T-cell (primary cell): ENCODE measurements around the gene PRSS33. TPM values are rescaled to one million over a fixed set of nuclear protein-coding genes. Genes with fewer than 3 reads are reported as not detected.

Experiments used
- ATAC-seq, 4 experiments: fragments of 200-7000 bp in 3 of 4; fragments of 150-1000 bp in 1 of 4; cut with Tn5 transposase; replicated peaks in 1 of 4; 1 replicate in 3 of 4; 2 replicates in 1 of 4; pipeline ENCODE4 v1.10.0; 2021; ENCODE audit warnings: moderate library complexity in 3 of 4, mild to moderate bottlenecking in 2 of 4, moderate number of reproducible peaks in 1 of 4
- CTCF ChIA-PET, 2 donors: fragments of 300-600 bp; sonication (Branson Sonifier 250); formaldehyde crosslinking; loops; one replicate each; lab custom pipeline; 2022; ENCODE audit warnings: antibody characterized with exemption in 2 of 2; lab: Charles Lee
- POLR2A ChIA-PET, 2 donors: fragments of 300-600 bp; sonication (Branson Sonifier 250); formaldehyde crosslinking; loops; one replicate each; lab custom pipeline; 2022; ENCODE audit warnings: antibody characterized with exemption in 2 of 2; lab: Charles Lee
- DNase-seq, 35 experiments: peaks; one replicate each; pipeline versions ENCODE4 v3.0.0 to v3.0.0-alpha.2; 2013 to 2023
- H3K27ac ChIP-seq: one replicate; pipeline ENCODE4 v1.5.1; 2013; ENCODE audit warnings: low read length
- H3K27me3 ChIP-seq, 2 experiments: replicated peaks in 1 of 2; 1 replicate in 1 of 2; 2 replicates in 1 of 2; pipeline versions ENCODE4 v1.6.1 to v1.7.0; 2013; ENCODE audit warnings: low read length in 1 of 2, mixed read lengths in 1 of 2; ENCODE audit not compliant: control insufficient read depth in 2 of 2, insufficient read depth in 2 of 2; ENCODE audit errors: extremely low read depth in 1 of 2
- H3K36me3 ChIP-seq, 2 donors: 1 replicate in 1 of 2; 2 replicates in 1 of 2; pipeline versions ENCODE4 v1.6.1 to v1.7.0; 2013; ENCODE audit warnings: low read length in 1 of 2; ENCODE audit not compliant: control insufficient read depth in 2 of 2, insufficient read depth in 1 of 2; ENCODE audit errors: extremely low read depth in 1 of 2
- H3K4me1 ChIP-seq, 2 experiments: 1 replicate in 1 of 2; 2 replicates in 1 of 2; pipeline versions ENCODE4 v1.6.1 to v1.7.0; 2013; ENCODE audit warnings: low read length in 2 of 2, mixed read lengths in 1 of 2; ENCODE audit not compliant: insufficient read depth in 2 of 2, control insufficient read depth in 1 of 2; ENCODE audit errors: extremely low read depth in 1 of 2
- H3K4me3 ChIP-seq, 2 donors: 1 replicate in 1 of 2; 2 replicates in 1 of 2; pipeline versions ENCODE4 v1.5.1 to v1.7.0; 2013; ENCODE audit warnings: mild to moderate bottlenecking in 2 of 2, low read length in 1 of 2, moderate library complexity in 1 of 2; ENCODE audit not compliant: control insufficient read depth in 1 of 2; ENCODE audit errors: extremely low read depth in 1 of 2
- H3K9me3 ChIP-seq: 2 replicates; pipeline ENCODE4 v1.7.0; 2013
- H3K27ac Mint-ChIP-seq, 2 donors: one replicate each; pipeline ENCODE4 v1.8.0; 2020 to 2021; ENCODE audit warnings: mild to moderate bottlenecking in 2 of 2, mixed read lengths in 2 of 2
- H3K27me3 Mint-ChIP-seq, 2 donors: one replicate each; pipeline ENCODE4 v1.8.0; 2021 to 2022; ENCODE audit warnings: mixed read lengths in 2 of 2
- H3K36me3 Mint-ChIP-seq: one replicate; pipeline ENCODE4 v1.8.0; 2021; ENCODE audit warnings: mixed read lengths
- H3K4me1 Mint-ChIP-seq, 3 donors: one replicate each; pipeline ENCODE4 v1.8.0; 2020 to 2022; ENCODE audit warnings: mixed read lengths in 3 of 3, mild to moderate bottlenecking in 1 of 3
- H3K4me3 Mint-ChIP-seq, 3 donors: one replicate each; pipeline ENCODE4 v1.8.0; 2020 to 2022; ENCODE audit warnings: mild to moderate bottlenecking in 3 of 3, mixed read lengths in 3 of 3, moderate library complexity in 3 of 3
- H3K9me3 Mint-ChIP-seq, 3 donors: one replicate each; pipeline ENCODE4 v1.8.0; 2020 to 2022; ENCODE audit warnings: mixed read lengths in 3 of 3
- WGBS: methylation state at CpG from one replicate; pipeline ENCODE4 v1.1.5; 2013; ENCODE audit warnings: missing lambda C conversion rate; ENCODE audit not compliant: insufficient coverage; 5-methylcytosine and 5-hydroxymethylcytosine counted together
- total RNA-seq, 35 experiments: library from RNA in 6 of 35; stranded (reverse) in 6 of 35; fragments of 120-200 nt in 1 of 35; gene quantifications; one replicate each; pipeline versions ENCODE4 v1.2.1 to v1.2.4 and lab custom pipeline; 2013 to 2026

PRSS33 gene
- total RNA-seq, 5 donors from 2014 or later (not counting 1 experiment from before 2014, with no cell fraction given), result not detected

GRCh38 chr16:2739625-2740430, 47.5 kb downstream of the PRSS33 start:
- Mint-ChIP-seq H3K36me3 (no peaks in the 10 kb centered on the region), H3K27me3 (peaks cover 4 to 7% of the 10 kb centered on the region in 2 donors), H3K9me3 (no peaks in the 10 kb centered on the region), H3K4me3 (no peak overlapping the region), H3K27ac (no peak overlapping the region), H3K4me1 (no peaks in the 10 kb centered on the region)
- no peak for ATAC-seq
- H3K36me3 ChIP-seq, result no peaks in the 10 kb centered on the region
- no peak for DNase-seq
- WGBS, result 81% methylated on average over 6 of the region's 8 CpGs
- peaks cover 0 to 8% of the 10 kb centered on the region in 2 experiments for H3K4me1 ChIP-seq
- no peak overlapping the region for H3K27ac ChIP-seq
- peaks cover 0 to 53% of the 10 kb centered on the region in 2 experiments for H3K27me3 ChIP-seq
- H3K9me3 ChIP-seq, result no peaks in the 10 kb centered on the region
- no peak overlapping the region for H3K4me3 ChIP-seq
- ChIA-PET POLR2A (no interaction called here), CTCF (no interaction called here)

GRCh38 chr16:2738615-2739014, 48.7 kb downstream of the PRSS33 start:
- no peaks in the 10 kb centered on the region for H3K4me1 Mint-ChIP-seq
- Histone ChIP-seq H3K4me3 (no peak overlapping the region), H3K36me3 (no peaks in the 10 kb centered on the region), H3K27ac (no peak overlapping the region), H3K9me3 (no peaks in the 10 kb centered on the region), H3K27me3 (peaks cover 0 to 54% of the 10 kb centered on the region in 2 experiments), H3K4me1 (peaks cover 0 to 8% of the 10 kb centered on the region in 2 experiments)
- 88% methylated on average over 4 of the region's 5 CpGs for WGBS
- no peak overlapping the region for H3K27ac Mint-ChIP-seq
- no peak for DNase-seq
- H3K9me3 Mint-ChIP-seq, result no peaks in the 10 kb centered on the region
- ATAC-seq, result no peak
- POLR2A ChIA-PET, result no interaction called here
- no peak overlapping the region for H3K4me3 Mint-ChIP-seq
- no peaks in the 10 kb centered on the region for H3K36me3 Mint-ChIP-seq
- H3K27me3 Mint-ChIP-seq, result peaks cover 4 to 7% of the 10 kb centered on the region in 2 donors
- CTCF ChIA-PET, result no interaction called here

DNA sequence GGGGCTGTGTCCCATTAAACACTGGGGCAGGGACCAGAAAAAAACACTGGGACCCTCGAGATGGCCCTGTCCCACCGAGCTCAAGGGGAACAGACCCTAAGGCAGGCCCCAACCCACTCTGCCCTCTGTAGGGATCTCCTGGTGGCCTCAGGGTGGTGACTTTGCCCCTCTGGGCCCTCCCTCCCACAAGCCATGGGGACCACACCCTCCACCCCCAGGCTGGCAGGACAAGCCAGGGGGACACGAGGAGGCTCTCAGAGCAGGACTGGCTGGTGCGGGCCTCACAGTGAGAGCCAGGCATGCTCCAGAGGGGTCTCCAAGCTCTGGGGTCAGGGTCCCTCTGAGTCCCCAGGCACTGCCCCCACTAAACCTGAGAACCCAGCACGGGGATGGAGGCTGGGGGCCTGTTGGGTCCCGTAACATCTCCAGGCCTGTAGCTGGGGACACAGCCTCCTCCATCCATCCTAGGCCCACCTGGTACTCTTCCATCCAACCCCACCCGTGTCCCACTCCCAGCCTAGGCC, 49.4 kb downstream of the PRSS33 start:
- DNase-seq (no peak), ATAC-seq (no peak)
- WGBS, result 75% methylated on average over 7 of the region's 7 CpGs
- Histone ChIP-seq H3K27ac (no peak overlapping the region), H3K4me3 (no peak overlapping the region), H3K36me3 (no peaks in the 10 kb centered on the region), H3K9me3 (no peaks in the 10 kb centered on the region), H3K27me3 (peaks cover 0 to 54% of the 10 kb centered on the region in 2 experiments), H3K4me1 (peaks cover 0 to 8% of the 10 kb centered on the region in 2 experiments)
- ChIA-PET CTCF (no interaction called here), POLR2A (interaction anchor here in 1 of 2 donors (0.7 kb wide), 1 partner anchor 193 kb away, joined by 3 read pairs; no protein-coding TSS in a partner anchor)
- no peak overlapping the region for H3K27ac Mint-ChIP-seq
- H3K4me3 Mint-ChIP-seq, result no peak overlapping the region
- H3K27me3 Mint-ChIP-seq, result peaks cover 4 to 7% of the 10 kb centered on the region in 2 donors
- no peaks in the 10 kb centered on the region for H3K36me3 Mint-ChIP-seq
- no peaks in the 10 kb centered on the region for H3K4me1 Mint-ChIP-seq
- H3K9me3 Mint-ChIP-seq, result no peaks in the 10 kb centered on the region

- ATAC-seq (no peak), DNase-seq (no peak)
- H3K27ac Mint-ChIP-seq, result no peak overlapping the region
- no peak overlapping the region for H3K4me3 Mint-ChIP-seq
- POLR2A ChIA-PET, result interaction anchor here in 1 of 2 donors (0.7 to 0.8 kb wide), 2 partner anchors 9 to 193 kb away, joined by 3 read pairs; no protein-coding TSS in a partner anchor
- Histone ChIP-seq H3K9me3 (no peaks in the 10 kb centered on the region), H3K36me3 (no peaks in the 10 kb centered on the region), H3K27me3 (peaks cover 0 to 54% of the 10 kb centered on the region in 2 experiments), H3K27ac (no peak overlapping the region), H3K4me3 (no peak overlapping the region), H3K4me1 (peaks cover 0 to 8% of the 10 kb centered on the region in 2 experiments)
- CTCF ChIA-PET, result no interaction called here
- no peaks in the 10 kb centered on the region for H3K4me1 Mint-ChIP-seq
- 79% methylated on average over 3 of the region's 5 CpGs for WGBS
- H3K9me3 Mint-ChIP-seq, result no peaks in the 10 kb centered on the region
- no peaks in the 10 kb centered on the region for H3K36me3 Mint-ChIP-seq
- peaks cover 4 to 7% of the 10 kb centered on the region in 2 donors for H3K27me3 Mint-ChIP-seq
Measured at GRCh38 chr16:2737238-2737605, 50.1 kb downstream of the PRSS33 start.

GRCh38 chr16:2736476-2737237, 50.7 kb downstream of the PRSS33 start:
- no peaks in the 10 kb centered on the region for H3K9me3 ChIP-seq
- Mint-ChIP-seq H3K4me3 (no peak overlapping the region), H3K27ac (no peak overlapping the region), H3K36me3 (no peaks in the 10 kb centered on the region), H3K27me3 (peaks cover 4 to 7% of the 10 kb centered on the region in 2 donors), H3K4me1 (no peaks in the 10 kb centered on the region), H3K9me3 (no peaks in the 10 kb centered on the region)
- DNase-seq (no peak), ATAC-seq (no peak)
- H3K27ac ChIP-seq, result no peak overlapping the region
- peaks cover 0 to 53% of the 10 kb centered on the region in 2 experiments for H3K27me3 ChIP-seq
- POLR2A ChIA-PET, result interaction anchor here in 1 of 2 donors (0.8 kb wide), 1 partner anchor 8 kb away, joined by 3 read pairs; no protein-coding TSS in a partner anchor
- CTCF ChIA-PET, result no interaction called here
- H3K36me3 ChIP-seq, result no peaks in the 10 kb centered on the region
- no peak overlapping the region for H3K4me3 ChIP-seq
- WGBS, result 92% methylated on average over 9 of the region's 11 CpGs
- H3K4me1 ChIP-seq, result peaks cover 0 to 8% of the 10 kb centered on the region in 2 experiments

GRCh38 chr16:2734844-2735515, 52.4 kb downstream of the PRSS33 start:
- WGBS, result 49% methylated on average over 5 of the region's 10 CpGs
- H3K27me3 Mint-ChIP-seq, result peaks cover 0 to 4% of the 10 kb centered on the region in 2 donors
- H3K27ac Mint-ChIP-seq, result no peak overlapping the region
- Histone ChIP-seq H3K27ac (no peak overlapping the region), H3K36me3 (no peaks in the 10 kb centered on the region), H3K4me1 (peaks cover 0 to 8% of the 10 kb centered on the region in 2 experiments), H3K9me3 (no peaks in the 10 kb centered on the region), H3K27me3 (peaks cover 0 to 40% of the 10 kb centered on the region in 2 experiments), H3K4me3 (no peak overlapping the region)
- DNase-seq, result no peak
- no peak for ATAC-seq
- no peaks in the 10 kb centered on the region for H3K9me3 Mint-ChIP-seq
- POLR2A ChIA-PET, result no interaction called here
- CTCF ChIA-PET, result no interaction called here
- H3K36me3 Mint-ChIP-seq, result no peaks in the 10 kb centered on the region
- no peak overlapping the region for H3K4me3 Mint-ChIP-seq
- no peaks in the 10 kb centered on the region for H3K4me1 Mint-ChIP-seq
